ENCODE data around the gene AJM1. TPM values are rescaled to one million over a fixed set of nuclear protein-coding genes. Genes with fewer than 3 reads are reported as not detected.

The AJM1 gene
- total RNA-seq, 4 donors from 2014 or later, result 2.5 to 10.9 (median 5.7) TPM

GRCh38 chr9:136808806-136809158, 33.5 kb upstream of the AJM1 start:
- peaks cover 0 to 57% (median 25%) of the 10 kb centered on the region in 3 donors for H3K4me1 ChIP-seq
- no peak for ATAC-seq
- TF ChIP-seq POLR2A (IDR thresholded peaks at IDR 0.05), result no peak
- no peak for TF ChIP-seq EP300 (IDR thresholded peaks at IDR 0.05)
- TF ChIP-seq POLR2AphosphoS5 (IDR thresholded peaks at IDR 0.05), result no peak
- 7 to 20% methylated on average over 7 to 14 of the region's 14 CpGs for WGBS, 2 donors (ENCODE audit: low coverage in 1 of 2)
- peak overlapping the region in 3 of 4 donors; percentile 85 to 94 (median 88) for H3K27ac ChIP-seq
- H3K9me3 ChIP-seq, result no peaks in the 10 kb centered on the region
- H3K36me3 ChIP-seq, result peaks cover 0 to 44% of the 10 kb centered on the region in 2 donors
- peak overlapping the region; percentile 97 to 99 for H3K4me3 ChIP-seq
- no peaks in the 10 kb centered on the region for H3K27me3 ChIP-seq

- 88 to 91% methylated on average over 11 to 13 of the region's 13 CpGs for WGBS, 2 donors (ENCODE audit: low coverage in 1 of 2)
- Histone ChIP-seq H3K27me3 (no peaks in the 10 kb centered on the region), H3K4me1 (peaks cover 0 to 25% (median 3%) of the 10 kb centered on the region in 3 donors), H3K9me3 (no peaks in the 10 kb centered on the region), H3K27ac (no peak overlapping the region), H3K4me3 (no peak overlapping the region), H3K36me3 (peaks cover 0 to 45% of the 10 kb centered on the region in 2 donors)
- ATAC-seq, result no peak
- TF ChIP-seq EP300 (IDR thresholded peaks at IDR 0.05) (no peak), POLR2AphosphoS5 (IDR thresholded peaks at IDR 0.05) (no peak), CTCF (IDR thresholded peaks at IDR 0.05) (no peak), POLR2A (IDR thresholded peaks at IDR 0.05) (no peak)
Measured at GRCh38 chr9:136814725-136815421, 27.4 kb upstream of the AJM1 start.

GRCh38 chr9:136815422-136815782, 26.9 kb upstream of the AJM1 start:
- WGBS, 2 donors (ENCODE audit: low coverage in 1 of 2), result 0% methylated on average over 1 of the region's 1 CpG; no CpG with 5 or more reads in 1 of the 2 donors
- H3K9me3 ChIP-seq, result no peaks in the 10 kb centered on the region

GRCh38 chr9:136820971-136821825, 21.1 kb upstream of the AJM1 start:
- no peaks in the 10 kb centered on the region for H3K27me3 ChIP-seq
- H3K27ac ChIP-seq, result peak overlapping the region in 2 of 4 donors; percentile 35 to 56
- H3K9me3 ChIP-seq, result no peaks in the 10 kb centered on the region
- TF ChIP-seq POLR2AphosphoS5 (IDR thresholded peaks at IDR 0.05) (no peak), CTCF (IDR thresholded peaks at IDR 0.05) (no peak), POLR2A (IDR thresholded peaks at IDR 0.05) (no peak), EP300 (IDR thresholded peaks at IDR 0.05) (no peak)
- ATAC-seq, result peak; percentile 69
- WGBS, 2 donors (ENCODE audit: low coverage in 1 of 2), result 26 to 49% methylated on average over 5 to 7 of the region's 83 CpGs
- H3K36me3 ChIP-seq, result peaks cover 0 to 38% of the 10 kb centered on the region in 2 donors
- H3K4me3 ChIP-seq, result peak overlapping the region; percentile 18 to 51
- H3K4me1 ChIP-seq, result peaks cover 0 to 22% (median 0%) of the 10 kb centered on the region in 3 donors

More at GRCh38 chr9:136815422-136815782, 26.9 kb upstream of the AJM1 start:
- ATAC-seq, result no peak
- H3K36me3 ChIP-seq, result peaks cover 0 to 40% of the 10 kb centered on the region in 2 donors
- H3K27ac ChIP-seq, result no peak overlapping the region
- no peak overlapping the region for H3K4me3 ChIP-seq
- peaks cover 0 to 20% (median 0%) of the 10 kb centered on the region in 3 donors for H3K4me1 ChIP-seq
- no peaks in the 10 kb centered on the region for H3K27me3 ChIP-seq
- TF ChIP-seq EP300 (IDR thresholded peaks at IDR 0.05), result no peak

GRCh38 chr9:136821826-136822544, 20.3 kb upstream of the AJM1 start:
- 86 to 100% methylated on average over 1 to 4 of the region's 42 CpGs for WGBS, 2 donors (ENCODE audit: low coverage in 1 of 2)

More at GRCh38 chr9:136821826-136822544, 20.3 kb upstream of the AJM1 start:
- Histone ChIP-seq H3K36me3 (peaks cover 0 to 46% of the 10 kb centered on the region in 2 donors), H3K9me3 (no peaks in the 10 kb centered on the region), H3K4me3 (peak overlapping the region in 1 of 2 donors; percentile 51), H3K27me3 (no peaks in the 10 kb centered on the region), H3K27ac (peak overlapping the region in 2 of 4 donors; percentile 35 to 56), H3K4me1 (peaks cover 0 to 22% (median 0%) of the 10 kb centered on the region in 3 donors)
- no peak for TF ChIP-seq POLR2AphosphoS5 (IDR thresholded peaks at IDR 0.05)
- no peak for TF ChIP-seq POLR2A (IDR thresholded peaks at IDR 0.05)
- no peak for TF ChIP-seq CTCF (IDR thresholded peaks at IDR 0.05)
- TF ChIP-seq EP300 (IDR thresholded peaks at IDR 0.05), result no peak
- no peak for ATAC-seq

Data from gastroesophageal sphincter (tissue), 4 donors.